Hepatocyte (in vitro differentiated cells): ENCODE results near the gene ARSG.

ENCODE experiments used
- CTCF ChIP-seq: fragments of 200-600 bp; sonication (generic); IDR thresholded peaks from 2 replicates; pipeline ENCODE4 v1.5.1; 2016; ENCODE audit warnings: antibody characterized with exemption, mild to moderate bottlenecking; ENCODE audit not compliant: poor library complexity
- EZH2 ChIP-seq: fragments of 200-600 bp; sonication (generic); IDR thresholded peaks from 2 replicates; pipeline ENCODE4 v1.6.1; 2016; ENCODE audit warnings: antibody characterized with exemption, mild to moderate bottlenecking, borderline replicate concordance

GRCh38 chr17:68248891-68249290, 42.4 kb upstream of the ARSG start:
- TF ChIP-seq CTCF (no peak), EZH2 (no peak)
